Measurements from ENCODE around the gene SLC38A11. TPM values are rescaled to one million over a fixed set of nuclear protein-coding genes. Genes with fewer than 3 reads are reported as not detected.

SLC38A11 gene
- total and polyA plus RNA-seq, 2 of the 13 experiments (the other 11 are each of a cell fraction or from before 2014, with no cell fraction given), result 14.0 to 14.3 TPM

DNA sequence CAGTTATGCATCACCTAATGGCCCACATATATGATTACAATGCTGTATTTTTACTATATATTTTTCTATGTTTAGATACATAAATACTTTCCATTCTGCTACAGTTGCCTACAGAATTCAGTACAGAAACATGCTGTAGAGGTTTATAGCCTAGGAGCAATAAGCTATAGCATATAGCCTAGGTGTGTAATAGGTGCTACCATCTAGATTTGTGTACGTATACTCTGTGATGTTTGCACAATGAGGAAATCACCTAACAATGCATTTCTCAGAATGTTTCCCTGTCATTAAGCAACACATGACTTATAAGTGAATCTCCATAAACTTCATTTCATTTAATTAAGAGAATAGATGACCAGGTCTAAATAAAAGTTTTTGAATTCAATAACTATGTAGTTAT lies 43.5 kb downstream of the SLC38A11 start (continued):
- TF ChIP-seq ZBTB20 (CRISPR knock-in tag; IDR thresholded peaks at IDR 0.05; ENCODE audit: borderline replicate concordance, low read depth), result peak; percentile 76; the same call in 1 of the 2 replicates
- TF ChIP-seq, protein P1, sequence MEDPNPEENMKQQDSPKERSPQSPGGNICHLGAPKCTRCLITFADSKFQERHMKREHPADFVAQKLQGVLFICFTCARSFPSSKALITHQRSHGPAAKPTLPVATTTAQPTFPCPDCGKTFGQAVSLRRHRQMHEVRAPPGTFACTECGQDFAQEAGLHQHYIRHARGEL (CRISPR knock-in tag; IDR thresholded peaks at IDR 0.05), result no peak
- TF ChIP-seq, protein P2, sequence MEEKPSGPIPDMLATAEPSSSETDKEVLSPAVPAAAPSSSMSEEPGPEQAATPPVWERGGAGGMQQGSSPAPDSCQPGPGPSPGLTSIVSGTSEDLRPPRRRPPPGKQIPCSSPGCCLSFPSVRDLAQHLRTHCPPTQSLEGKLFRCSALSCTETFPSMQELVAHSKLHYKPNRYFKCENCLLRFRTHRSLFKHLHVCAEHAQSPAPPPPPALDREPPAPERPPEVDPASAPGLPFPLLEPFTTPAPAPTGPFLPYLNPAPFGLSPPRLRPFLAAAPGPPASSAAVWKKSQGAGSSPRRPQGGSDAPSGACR (CRISPR knock-in tag; IDR thresholded peaks at IDR 0.05), result no peak
- TF ChIP-seq SATB2 (CRISPR knock-in tag; IDR thresholded peaks at IDR 0.05), result no peak
- TF ChIP-seq, protein P3, sequence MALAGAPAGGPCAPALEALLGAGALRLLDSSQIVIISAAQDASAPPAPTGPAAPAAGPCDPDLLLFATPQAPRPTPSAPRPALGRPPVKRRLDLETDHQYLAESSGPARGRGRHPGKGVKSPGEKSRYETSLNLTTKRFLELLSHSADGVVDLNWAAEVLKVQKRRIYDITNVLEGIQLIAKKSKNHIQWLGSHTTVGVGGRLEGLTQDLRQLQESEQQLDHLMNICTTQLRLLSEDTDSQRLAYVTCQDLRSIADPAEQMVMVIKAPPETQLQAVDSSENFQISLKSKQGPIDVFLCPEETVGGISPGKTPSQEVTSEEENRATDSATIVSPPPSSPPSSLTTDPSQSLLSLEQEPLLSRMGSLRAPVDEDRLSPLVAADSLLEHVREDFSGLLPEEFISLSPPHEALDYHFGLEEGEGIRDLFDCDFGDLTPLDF (CRISPR knock-in tag; IDR thresholded peaks at IDR 0.05), result no peak
- TF ChIP-seq HMG20B (CRISPR knock-in tag; conservative IDR thresholded peaks at IDR 0.05), result no peak
- no peak for TF ChIP-seq ZNF335 (CRISPR knock-in tag; IDR thresholded peaks at IDR 0.05)
- no peak for TF ChIP-seq SMYD3 (CRISPR knock-in tag; IDR thresholded peaks at IDR 0.05)
- TF ChIP-seq, protein P4, sequence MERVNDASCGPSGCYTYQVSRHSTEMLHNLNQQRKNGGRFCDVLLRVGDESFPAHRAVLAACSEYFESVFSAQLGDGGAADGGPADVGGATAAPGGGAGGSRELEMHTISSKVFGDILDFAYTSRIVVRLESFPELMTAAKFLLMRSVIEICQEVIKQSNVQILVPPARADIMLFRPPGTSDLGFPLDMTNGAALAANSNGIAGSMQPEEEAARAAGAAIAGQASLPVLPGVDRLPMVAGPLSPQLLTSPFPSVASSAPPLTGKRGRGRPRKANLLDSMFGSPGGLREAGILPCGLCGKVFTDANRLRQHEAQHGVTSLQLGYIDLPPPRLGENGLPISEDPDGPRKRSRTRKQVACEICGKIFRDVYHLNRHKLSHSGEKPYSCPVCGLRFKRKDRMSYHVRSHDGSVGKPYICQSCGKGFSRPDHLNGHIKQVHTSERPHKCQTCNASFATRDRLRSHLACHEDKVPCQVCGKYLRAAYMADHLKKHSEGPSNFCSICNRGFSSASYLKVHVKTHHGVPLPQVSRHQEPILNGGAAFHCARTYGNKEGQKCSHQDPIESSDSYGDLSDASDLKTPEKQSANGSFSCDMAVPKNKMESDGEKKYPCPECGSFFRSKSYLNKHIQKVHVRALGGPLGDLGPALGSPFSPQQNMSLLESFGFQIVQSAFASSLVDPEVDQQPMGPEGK (CRISPR knock-in tag; IDR thresholded peaks at IDR 0.05), result no peak
- TF ChIP-seq POGZ (CRISPR knock-in tag; IDR thresholded peaks at IDR 0.05), result peak; percentile 58
- TF ChIP-seq, protein P5, sequence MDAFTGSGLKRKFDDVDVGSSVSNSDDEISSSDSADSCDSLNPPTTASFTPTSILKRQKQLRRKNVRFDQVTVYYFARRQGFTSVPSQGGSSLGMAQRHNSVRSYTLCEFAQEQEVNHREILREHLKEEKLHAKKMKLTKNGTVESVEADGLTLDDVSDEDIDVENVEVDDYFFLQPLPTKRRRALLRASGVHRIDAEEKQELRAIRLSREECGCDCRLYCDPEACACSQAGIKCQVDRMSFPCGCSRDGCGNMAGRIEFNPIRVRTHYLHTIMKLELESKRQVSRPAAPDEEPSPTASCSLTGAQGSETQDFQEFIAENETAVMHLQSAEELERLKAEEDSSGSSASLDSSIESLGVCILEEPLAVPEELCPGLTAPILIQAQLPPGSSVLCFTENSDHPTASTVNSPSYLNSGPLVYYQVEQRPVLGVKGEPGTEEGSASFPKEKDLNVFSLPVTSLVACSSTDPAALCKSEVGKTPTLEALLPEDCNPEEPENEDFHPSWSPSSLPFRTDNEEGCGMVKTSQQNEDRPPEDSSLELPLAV (CRISPR knock-in tag; conservative IDR thresholded peaks at IDR 0.05; ENCODE audit: low read depth), result no peak
- TF ChIP-seq SIX4 (CRISPR knock-in tag; IDR thresholded peaks at IDR 0.05), result 0 out of 2 replicates have a peak, but pooled peaks have one; percentile 24
- TF ChIP-seq MAFF (IDR thresholded peaks at IDR 0.05; ENCODE audit: low read depth, low read length), result no peak
- TF ChIP-seq ZNF138 (CRISPR knock-in tag; IDR thresholded peaks at IDR 0.05; ENCODE audit: low read depth), result no peak
- no peak for TF ChIP-seq RBAK (CRISPR knock-in tag; IDR thresholded peaks at IDR 0.05)
- TF ChIP-seq CEBPG (CRISPR knock-in tag; IDR thresholded peaks at IDR 0.05), result peak; percentile 90
- peak; percentile 24; the same call in 1 of the 2 replicates for TF ChIP-seq RCOR2 (CRISPR knock-in tag; IDR thresholded peaks at IDR 0.05)
- TF ChIP-seq, protein P6, sequence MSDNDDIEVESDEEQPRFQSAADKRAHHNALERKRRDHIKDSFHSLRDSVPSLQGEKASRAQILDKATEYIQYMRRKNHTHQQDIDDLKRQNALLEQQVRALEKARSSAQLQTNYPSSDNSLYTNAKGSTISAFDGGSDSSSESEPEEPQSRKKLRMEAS (IDR thresholded peaks at IDR 0.05), result no peak

Data from HepG2 (cell line).